HepG2 (cell line): ENCODE results near the gene CATSPERD. TPM values are rescaled to one million over a fixed set of nuclear protein-coding genes. Genes with fewer than 3 reads are reported as not detected.
A peak's percentile ranks its signal among the peaks of the same experiment; 100 is the strongest.

Experiments
- IRF2 ChIP-seq: IDR thresholded peaks from 2 replicates; pipeline ENCODE4 v1.6.1; 2018; ENCODE audit warnings: missing genetic modification reagents, missing compliant biosample characterization
- MTA3 ChIP-seq: sonication (generic); formaldehyde crosslinking; IDR thresholded peaks from 2 replicates; pipeline ENCODE4 v1.4.0; 2020; ENCODE audit warnings: missing genetic modification reagents
- MYNN ChIP-seq: sonication (generic); formaldehyde crosslinking; IDR thresholded peaks from 2 replicates; pipeline ENCODE4 v1.4.0; 2020; ENCODE audit warnings: mild to moderate bottlenecking, low read depth, missing genetic modification reagents
- NFATC3 ChIP-seq: sonication (generic); formaldehyde crosslinking; IDR thresholded peaks from 2 replicates; pipeline ENCODE4 v1.5.1; 2020; ENCODE audit warnings: mild to moderate bottlenecking, missing genetic modification reagents
- NFKB2 ChIP-seq: sonication (generic); formaldehyde crosslinking; IDR thresholded peaks from 2 replicates; pipeline ENCODE4 v1.4.0; 2020; ENCODE audit warnings: missing genetic modification reagents, borderline replicate concordance
- NFKBIZ ChIP-seq: IDR thresholded peaks from 2 replicates; pipeline ENCODE4 v1.6.1; 2018; ENCODE audit warnings: missing genetic modification reagents, missing compliant biosample characterization
- POLR2A ChIP-seq, 2 experiments: IDR thresholded peaks; 2 replicates each; pipeline ENCODE4 v1.6.1; 2011; ENCODE audit warnings: low read depth in 2 of 2, low read length in 2 of 2, mild to moderate bottlenecking in 1 of 2, moderate library complexity in 1 of 2; ENCODE audit not compliant: insufficient read depth in 1 of 2
- SOX13 ChIP-seq, 3 experiments: fragments of 450-650 bp in 1 of 3; sonication (generic) in 1 of 3; formaldehyde crosslinking in 1 of 3; IDR thresholded peaks in 2 of 3; conservative IDR thresholded peaks in 1 of 3; 2 replicates each; pipeline versions ENCODE4 v1.5.0 to v1.6.1; 2016 to 2020; ENCODE audit warnings: antibody characterized with exemption in 1 of 3, mild to moderate bottlenecking in 1 of 3, missing compliant biosample characterization in 1 of 3, missing genetic modification reagents in 1 of 3, moderate library complexity in 1 of 3
- SP5 ChIP-seq: IDR thresholded peaks from 2 replicates; pipeline ENCODE4 v1.6.1; 2016; ENCODE audit warnings: low read depth, borderline replicate concordance
- ZFP36 ChIP-seq: fragments of 150-350 bp; IDR thresholded peaks from 2 replicates; pipeline ENCODE4 v1.6.1; 2018; ENCODE audit warnings: borderline replicate concordance, low read length, low read depth; ENCODE audit not compliant: partially characterized antibody
- ZNF251 ChIP-seq: sonication (generic); formaldehyde crosslinking; IDR thresholded peaks from 2 replicates; pipeline ENCODE4 v1.9.0; 2021; ENCODE audit warnings: mild to moderate bottlenecking, missing genetic modification reagents
- ZNF431 ChIP-seq: sonication (generic); formaldehyde crosslinking; IDR thresholded peaks from 2 replicates; pipeline ENCODE4 v1.9.0; 2022; ENCODE audit warnings: missing genetic modification reagents, low read depth, mild to moderate bottlenecking, borderline replicate concordance
- ZNF589 ChIP-seq: sonication (generic); formaldehyde crosslinking; conservative IDR thresholded peaks from 2 replicates; pipeline ENCODE4 v1.8.0; 2022; ENCODE audit warnings: mild to moderate bottlenecking, moderate library complexity, missing genetic modification reagents
- ZNF614 ChIP-seq: IDR thresholded peaks from 2 replicates; pipeline ENCODE4 v1.6.1; 2018; ENCODE audit warnings: missing biosample characterization, missing genetic modification reagents, inconsistent platforms, borderline replicate concordance
- polyA plus RNA-seq, 8 experiments: library from polyadenylated mRNA; depleted of rRNA in 3 of 8; stranded (reverse) in 7 of 8; unstranded in 1 of 8; fragments of >200 nt; fragmentation: Illumina TruSeq in 4 of 8; extraction: Trizol in 4 of 8; gene quantifications; 2 replicates each; pipeline versions ENCODE4 v1.2.1 to v1.2.3, GENCODE V29; 2011 to 2016; ENCODE audit warnings: low read depth in 4 of 8, missing spikeins in 1 of 8, mixed read lengths in 1 of 8; ENCODE audit not compliant: insufficient read depth in 1 of 8
- total RNA-seq, 5 experiments: library from RNA; depleted of rRNA; stranded (reverse); fragments of >200 nt; fragmentation: Illumina TruSeq; extraction: Trizol; gene quantifications; 2 replicates each; pipeline ENCODE4 v1.2.3, GENCODE V29; 2016; ENCODE audit warnings: low read depth in 1 of 5
- TF ChIP-seq, protein P1 (sequence below): sonication (generic); formaldehyde crosslinking; conservative IDR thresholded peaks from 2 replicates; pipeline ENCODE4 v1.8.1; 2023; ENCODE audit warnings: missing genetic modification reagents
- TF ChIP-seq, protein P2 (sequence below): sonication (generic); formaldehyde crosslinking; IDR thresholded peaks from 2 replicates; pipeline ENCODE4 v1.4.0; 2020; ENCODE audit warnings: mild to moderate bottlenecking, missing genetic modification reagents
- TF ChIP-seq, protein P3 (sequence below): sonication (generic); formaldehyde crosslinking; IDR thresholded peaks from 2 replicates; pipeline ENCODE4 v1.4.0; 2020; ENCODE audit warnings: missing genetic modification reagents
- TF ChIP-seq, protein P4 (sequence below): sonication (generic); formaldehyde crosslinking; conservative IDR thresholded peaks from 2 replicates; pipeline ENCODE4 v1.4.0; 2020; ENCODE audit warnings: missing genetic modification reagents

Gene CATSPERD
- total and polyA plus RNA-seq, 2 of the 13 experiments (the other 11 are each of a cell fraction or from before 2014, with no cell fraction given), result 0.04 TPM; not detected in 1

DNA sequence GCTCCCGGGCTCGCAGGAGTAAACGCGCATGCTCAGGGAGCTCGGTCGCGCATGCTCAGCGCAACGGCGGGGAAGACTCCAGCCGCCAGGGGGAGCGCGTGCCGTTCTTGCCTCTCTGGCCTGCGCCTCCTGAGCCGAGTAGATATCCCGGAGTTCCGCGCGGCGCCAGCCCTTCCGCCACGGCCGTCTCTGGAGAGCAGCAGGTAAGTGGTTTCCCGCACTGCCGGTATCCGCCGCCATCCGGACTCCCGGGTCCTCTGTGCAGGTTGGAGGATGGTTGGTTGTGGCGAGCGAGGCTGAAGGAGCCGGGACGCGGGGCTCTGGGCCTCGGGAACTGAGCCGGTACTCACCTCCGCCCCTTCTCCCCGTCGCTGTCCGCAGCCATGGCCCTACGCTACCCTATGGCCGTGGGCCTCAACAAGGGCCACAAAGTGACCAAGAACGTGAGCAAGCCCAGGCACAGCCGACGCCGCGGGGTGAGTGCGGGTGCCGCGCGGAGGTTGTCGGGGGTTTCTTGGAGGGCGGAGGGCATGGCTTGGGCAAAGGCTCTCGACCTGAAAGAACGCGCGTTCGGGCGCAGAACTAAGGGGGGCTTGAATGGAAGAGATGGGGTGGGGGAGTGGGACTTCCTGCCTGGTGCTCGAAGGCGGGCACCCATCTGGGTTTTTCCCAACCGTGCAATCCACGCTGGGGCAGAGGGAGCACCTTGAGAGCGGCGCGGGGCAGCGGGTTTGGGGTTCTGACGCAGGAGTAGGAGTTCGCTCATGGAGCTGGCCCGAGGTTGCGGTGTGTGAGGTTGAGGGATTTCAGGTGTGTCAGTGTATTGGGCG lies 30.1 kb upstream of the CATSPERD start, which contains the start of gene RPL36 (continued):
- TF ChIP-seq, protein P1, sequence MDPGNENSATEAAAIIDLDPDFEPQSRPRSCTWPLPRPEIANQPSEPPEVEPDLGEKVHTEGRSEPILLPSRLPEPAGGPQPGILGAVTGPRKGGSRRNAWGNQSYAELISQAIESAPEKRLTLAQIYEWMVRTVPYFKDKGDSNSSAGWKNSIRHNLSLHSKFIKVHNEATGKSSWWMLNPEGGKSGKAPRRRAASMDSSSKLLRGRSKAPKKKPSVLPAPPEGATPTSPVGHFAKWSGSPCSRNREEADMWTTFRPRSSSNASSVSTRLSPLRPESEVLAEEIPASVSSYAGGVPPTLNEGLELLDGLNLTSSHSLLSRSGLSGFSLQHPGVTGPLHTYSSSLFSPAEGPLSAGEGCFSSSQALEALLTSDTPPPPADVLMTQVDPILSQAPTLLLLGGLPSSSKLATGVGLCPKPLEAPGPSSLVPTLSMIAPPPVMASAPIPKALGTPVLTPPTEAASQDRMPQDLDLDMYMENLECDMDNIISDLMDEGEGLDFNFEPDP (CRISPR knock-in tag), result 0 out of 2 replicates have a peak, but pooled peaks have one; percentile 40
- TF ChIP-seq ZNF431 (CRISPR knock-in tag), result peak; percentile 89
- TF ChIP-seq SOX13 (IDR thresholded peaks at IDR 0.05), result no peak; the same call in 1 of the 2 replicates
- TF ChIP-seq SOX13 (CRISPR knock-in tag; conservative IDR thresholded peaks at IDR 0.05 in 1 of 2, IDR thresholded peaks at IDR 0.05 in 1 of 2), result no peak
- TF ChIP-seq, protein P2, sequence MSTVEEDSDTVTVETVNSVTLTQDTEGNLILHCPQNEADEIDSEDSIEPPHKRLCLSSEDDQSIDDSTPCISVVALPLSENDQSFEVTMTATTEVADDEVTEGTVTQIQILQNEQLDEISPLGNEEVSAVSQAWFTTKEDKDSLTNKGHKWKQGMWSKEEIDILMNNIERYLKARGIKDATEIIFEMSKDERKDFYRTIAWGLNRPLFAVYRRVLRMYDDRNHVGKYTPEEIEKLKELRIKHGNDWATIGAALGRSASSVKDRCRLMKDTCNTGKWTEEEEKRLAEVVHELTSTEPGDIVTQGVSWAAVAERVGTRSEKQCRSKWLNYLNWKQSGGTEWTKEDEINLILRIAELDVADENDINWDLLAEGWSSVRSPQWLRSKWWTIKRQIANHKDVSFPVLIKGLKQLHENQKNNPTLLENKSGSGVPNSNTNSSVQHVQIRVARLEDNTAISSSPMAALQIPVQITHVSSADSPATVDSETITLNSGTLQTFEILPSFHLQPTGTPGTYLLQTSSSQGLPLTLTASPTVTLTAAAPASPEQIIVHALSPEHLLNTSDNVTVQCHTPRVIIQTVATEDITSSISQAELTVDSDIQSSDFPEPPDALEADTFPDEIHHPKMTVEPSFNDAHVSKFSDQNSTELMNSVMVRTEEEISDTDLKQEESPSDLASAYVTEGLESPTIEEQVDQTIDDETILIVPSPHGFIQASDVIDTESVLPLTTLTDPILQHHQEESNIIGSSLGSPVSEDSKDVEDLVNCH (CRISPR knock-in tag), result no peak
- no peak for TF ChIP-seq MTA3 (CRISPR knock-in tag)
- TF ChIP-seq SP5 (CRISPR knock-in tag), result no peak
- TF ChIP-seq ZNF589 (CRISPR knock-in tag), result peak; percentile 84; the same call in 1 of the 2 replicates
- TF ChIP-seq ZNF614 (CRISPR knock-in tag), result peak; percentile 79; the same call in 1 of the 2 replicates
- no peak for TF ChIP-seq NFATC3 (CRISPR knock-in tag)
- TF ChIP-seq MYNN (CRISPR knock-in tag), result no peak
- 0 out of 2 replicates have a peak, but pooled peaks have one; percentile 44 for TF ChIP-seq NFKBIZ
- peak; percentile 93 for TF ChIP-seq IRF2 (CRISPR knock-in tag)
- TF ChIP-seq, protein P3, sequence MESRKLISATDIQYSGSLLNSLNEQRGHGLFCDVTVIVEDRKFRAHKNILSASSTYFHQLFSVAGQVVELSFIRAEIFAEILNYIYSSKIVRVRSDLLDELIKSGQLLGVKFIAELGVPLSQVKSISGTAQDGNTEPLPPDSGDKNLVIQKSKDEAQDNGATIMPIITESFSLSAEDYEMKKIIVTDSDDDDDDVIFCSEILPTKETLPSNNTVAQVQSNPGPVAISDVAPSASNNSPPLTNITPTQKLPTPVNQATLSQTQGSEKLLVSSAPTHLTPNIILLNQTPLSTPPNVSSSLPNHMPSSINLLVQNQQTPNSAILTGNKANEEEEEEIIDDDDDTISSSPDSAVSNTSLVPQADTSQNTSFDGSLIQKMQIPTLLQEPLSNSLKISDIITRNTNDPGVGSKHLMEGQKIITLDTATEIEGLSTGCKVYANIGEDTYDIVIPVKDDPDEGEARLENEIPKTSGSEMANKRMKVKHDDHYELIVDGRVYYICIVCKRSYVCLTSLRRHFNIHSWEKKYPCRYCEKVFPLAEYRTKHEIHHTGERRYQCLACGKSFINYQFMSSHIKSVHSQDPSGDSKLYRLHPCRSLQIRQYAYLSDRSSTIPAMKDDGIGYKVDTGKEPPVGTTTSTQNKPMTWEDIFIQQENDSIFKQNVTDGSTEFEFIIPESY (CRISPR knock-in tag), result peak; percentile 45; the same call in 1 of the 2 replicates
- TF ChIP-seq NFKB2 (CRISPR knock-in tag), result peak; percentile 84; the same call in 1 of the 2 replicates
- TF ChIP-seq, protein P4, sequence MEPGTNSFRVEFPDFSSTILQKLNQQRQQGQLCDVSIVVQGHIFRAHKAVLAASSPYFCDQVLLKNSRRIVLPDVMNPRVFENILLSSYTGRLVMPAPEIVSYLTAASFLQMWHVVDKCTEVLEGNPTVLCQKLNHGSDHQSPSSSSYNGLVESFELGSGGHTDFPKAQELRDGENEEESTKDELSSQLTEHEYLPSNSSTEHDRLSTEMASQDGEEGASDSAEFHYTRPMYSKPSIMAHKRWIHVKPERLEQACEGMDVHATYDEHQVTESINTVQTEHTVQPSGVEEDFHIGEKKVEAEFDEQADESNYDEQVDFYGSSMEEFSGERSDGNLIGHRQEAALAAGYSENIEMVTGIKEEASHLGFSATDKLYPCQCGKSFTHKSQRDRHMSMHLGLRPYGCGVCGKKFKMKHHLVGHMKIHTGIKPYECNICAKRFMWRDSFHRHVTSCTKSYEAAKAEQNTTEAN (CRISPR knock-in tag), result peak; percentile 74; the same call in 1 of the 2 replicates
- TF ChIP-seq POLR2A (IDR thresholded peaks at IDR 0.05; ENCODE audit: insufficient read depth in 1 of 2, low read depth in 2 of 2, low read length in 2 of 2), result peak; percentile 99
- 0 out of 2 replicates have a peak, but pooled peaks have one; percentile 50 for TF ChIP-seq ZNF251 (CRISPR knock-in tag)
- TF ChIP-seq ZFP36, result no peak
